ACC112 (cell line): ENCODE results near the gene EXPH5.
A peak's percentile ranks its signal among the peaks of the same experiment; 100 is the strongest.
"Not testable (repeated sequence)": the region's sequence is repeated elsewhere in the genome, so short reads cannot be mapped to it uniquely, and the experiment has no call there.

Experiments used
- H2AFZ ChIP-seq: fragments of 200-600 bp; sonication (generic); one replicate; pipeline ENCODE4 v1.6.0; 2017; ENCODE audit warnings: antibody characterized with exemption, low read length; ENCODE audit not compliant: unreplicated experiment
- H3K27ac ChIP-seq: fragments of 200-600 bp; sonication (generic); 2 replicates; pipeline ENCODE4 v1.5.1; 2014; ENCODE audit warnings: low read depth, mild to moderate bottlenecking, antibody characterized with exemption, low read length, moderate library complexity
- H3K27me3 ChIP-seq: fragments of 200-600 bp; sonication (generic); 2 replicates; pipeline ENCODE4 v1.6.1; 2014; ENCODE audit warnings: mild to moderate bottlenecking, antibody characterized with exemption, low read length, moderate library complexity, mixed read lengths; ENCODE audit not compliant: insufficient read depth
- H3K36me3 ChIP-seq: fragments of 200-600 bp; sonication (generic); 2 replicates; pipeline ENCODE4 v1.6.1; 2016; ENCODE audit warnings: mild to moderate bottlenecking, antibody characterized with exemption, low read length, moderate library complexity, mixed read lengths; ENCODE audit not compliant: insufficient read depth
- H3K4me1 ChIP-seq: fragments of 200-600 bp; sonication (generic); one replicate; pipeline ENCODE4 v1.6.1; 2016; ENCODE audit warnings: low read length, mixed read lengths; ENCODE audit not compliant: insufficient read depth, unreplicated experiment, control insufficient read depth
- H3K4me3 ChIP-seq: fragments of 200-600 bp; sonication (generic); 2 replicates; pipeline ENCODE4 v1.5.1; 2014; ENCODE audit warnings: mild to moderate bottlenecking, low read depth, low read length
- H3K79me2 ChIP-seq: fragments of 200-600 bp; sonication (generic); one replicate; pipeline ENCODE4 v1.6.0; 2016; ENCODE audit warnings: low read length; ENCODE audit not compliant: control insufficient read depth, unreplicated experiment, insufficient read depth

Gene EXPH5

DNA sequence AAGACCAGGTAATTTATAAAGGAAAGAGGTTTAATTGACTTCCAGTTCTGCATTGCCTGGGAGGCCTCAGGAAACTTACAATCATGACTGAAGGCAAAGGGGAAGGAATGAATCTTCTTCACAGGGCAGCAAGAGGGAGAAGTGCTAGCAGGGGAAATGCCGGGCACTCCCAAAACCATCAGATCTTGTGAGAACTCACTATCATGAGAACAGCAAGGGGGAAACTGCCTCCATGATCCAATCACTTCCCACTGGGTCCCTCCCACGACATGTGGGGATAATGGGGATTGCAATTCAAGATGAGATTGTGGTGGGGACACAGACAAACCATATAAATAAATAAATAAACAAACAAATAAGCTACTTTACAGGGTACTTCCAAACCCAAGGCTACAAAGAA is 28.8 kb upstream of the EXPH5 start:
- Histone ChIP-seq H3K79me2 (no peaks in the 10 kb centered on the region), H3K4me1 (peaks cover 2% of the 10 kb centered on the region), H2AFZ (no peak overlapping the region), H3K36me3 (no peaks in the 10 kb centered on the region), H3K4me3 (no peak overlapping the region), H3K27me3 (no peaks in the 10 kb centered on the region), H3K27ac (no peak overlapping the region)

DNA sequence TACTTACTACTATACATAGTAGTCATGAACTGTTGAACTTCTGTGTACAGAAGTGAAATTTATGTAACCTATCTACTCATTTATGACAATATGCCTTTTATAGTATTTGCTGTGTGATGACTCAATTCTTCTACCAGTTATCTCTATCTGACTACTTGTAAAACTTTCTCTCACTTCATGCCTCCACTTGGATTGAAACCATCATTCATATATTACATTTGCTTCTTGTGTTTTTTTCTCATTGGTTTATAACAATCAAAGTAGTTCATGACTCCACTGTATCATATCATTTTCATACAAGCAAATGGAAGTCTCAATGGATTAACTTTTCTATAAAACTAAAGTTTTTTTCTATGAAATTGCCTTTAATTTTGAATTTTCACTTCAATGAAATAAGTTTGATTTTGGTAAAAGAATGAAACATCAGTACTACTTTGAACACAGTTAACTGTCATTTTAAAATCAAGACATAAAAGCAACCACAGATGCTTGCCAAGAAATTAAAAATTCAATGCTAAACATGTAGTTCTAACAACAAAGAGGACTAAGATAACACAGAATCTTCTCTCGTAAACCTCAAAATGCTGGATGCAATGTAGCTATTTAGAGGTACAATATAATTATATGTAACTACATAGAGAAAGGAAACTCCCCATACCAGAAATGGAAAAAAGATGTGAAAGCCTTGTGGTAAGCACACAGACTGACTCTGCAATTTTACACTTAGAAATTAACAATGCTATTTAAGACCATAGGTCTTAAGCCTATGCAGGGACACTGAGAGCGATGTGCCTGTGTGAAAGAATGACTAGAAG is 27.6 kb upstream of the EXPH5 start:
- Histone ChIP-seq H3K27ac (no peak overlapping the region), H3K79me2 (no peaks in the 10 kb centered on the region), H3K27me3 (no peaks in the 10 kb centered on the region), H3K36me3 (no peaks in the 10 kb centered on the region), H3K4me1 (peaks cover 14% of the 10 kb centered on the region), H2AFZ (no peak overlapping the region), H3K4me3 (no peak overlapping the region)

DNA sequence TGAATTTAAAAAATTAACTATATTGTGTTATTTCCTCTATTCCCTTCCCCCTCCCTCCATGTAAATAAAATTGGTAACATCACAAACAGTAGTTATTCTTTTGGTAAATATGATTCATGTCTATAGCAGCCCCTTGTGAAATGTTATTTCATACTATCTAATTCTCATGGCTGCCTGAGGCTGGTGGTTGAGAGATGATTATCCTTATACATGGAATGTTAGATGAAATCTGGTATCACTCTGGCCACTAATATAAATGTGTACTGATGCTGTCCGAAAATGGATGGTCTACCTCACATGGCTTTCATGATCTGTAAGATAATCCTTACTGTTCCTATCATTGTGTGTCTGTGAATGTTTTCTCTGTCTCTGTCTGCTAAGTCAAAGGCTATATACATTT is 25.0 kb upstream of the EXPH5 start:
- H3K27me3 ChIP-seq: no peaks in the 10 kb centered on the region
- no peaks in the 10 kb centered on the region for H3K36me3 ChIP-seq
- no peak overlapping the region for H3K27ac ChIP-seq
- H3K79me2 ChIP-seq: no peaks in the 10 kb centered on the region
- no peak overlapping the region for H2AFZ ChIP-seq
- H3K4me3 ChIP-seq: no peak overlapping the region
- peaks cover 14% of the 10 kb centered on the region for H3K4me1 ChIP-seq

DNA sequence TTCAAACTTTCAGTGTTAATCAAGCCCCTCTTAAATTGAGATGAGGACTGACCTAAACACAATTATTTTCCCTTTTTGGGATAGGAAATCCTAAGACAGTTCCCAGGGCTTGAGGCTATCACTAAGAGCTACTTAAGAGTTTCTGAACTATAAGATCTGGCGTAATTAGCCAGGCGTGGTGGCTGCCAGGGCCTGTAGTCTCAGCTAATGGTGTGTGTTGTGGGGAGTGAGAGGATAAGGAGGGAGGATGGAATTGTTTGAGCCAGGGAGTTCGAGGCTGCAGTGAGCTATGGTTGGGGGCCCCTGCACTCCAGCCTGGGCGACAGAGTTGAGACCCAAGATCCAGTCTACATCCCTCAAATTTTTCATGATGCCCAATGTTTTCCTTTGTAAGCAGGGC is 23.5 kb upstream of the EXPH5 start:
- Histone ChIP-seq H3K27ac (peak overlapping the region; percentile 59), H3K79me2 (no peaks in the 10 kb centered on the region), H3K36me3 (no peaks in the 10 kb centered on the region), H3K4me3 (no peak overlapping the region), H3K4me1 (peaks cover 14% of the 10 kb centered on the region), H3K27me3 (no peaks in the 10 kb centered on the region), H2AFZ (no peak overlapping the region)

DNA sequence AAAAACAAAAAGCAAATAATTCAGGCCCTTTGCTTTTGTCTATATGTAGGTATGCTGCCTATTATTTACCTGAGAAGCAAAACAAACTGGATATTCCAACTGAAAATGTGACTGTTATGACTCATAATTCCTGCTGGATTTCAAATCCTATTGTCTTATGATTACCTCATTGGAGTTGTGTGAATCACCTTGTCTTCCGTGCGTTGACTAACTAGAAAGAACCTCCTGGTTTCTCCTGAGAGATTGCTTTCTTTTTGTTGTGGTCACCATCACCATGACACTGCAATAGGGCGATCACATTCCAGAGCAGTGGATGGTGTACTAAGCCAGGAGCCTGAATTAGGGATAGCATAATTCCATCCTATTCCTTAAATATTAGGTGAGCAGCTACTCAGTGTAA is 23.0 kb upstream of the EXPH5 start:
- Histone ChIP-seq H3K27me3 (no peaks in the 10 kb centered on the region), H3K79me2 (no peaks in the 10 kb centered on the region), H2AFZ (no peak overlapping the region), H3K36me3 (no peaks in the 10 kb centered on the region), H3K27ac (peak overlapping the region; percentile 59), H3K4me1 (peaks cover 14% of the 10 kb centered on the region), H3K4me3 (no peak overlapping the region)

DNA sequence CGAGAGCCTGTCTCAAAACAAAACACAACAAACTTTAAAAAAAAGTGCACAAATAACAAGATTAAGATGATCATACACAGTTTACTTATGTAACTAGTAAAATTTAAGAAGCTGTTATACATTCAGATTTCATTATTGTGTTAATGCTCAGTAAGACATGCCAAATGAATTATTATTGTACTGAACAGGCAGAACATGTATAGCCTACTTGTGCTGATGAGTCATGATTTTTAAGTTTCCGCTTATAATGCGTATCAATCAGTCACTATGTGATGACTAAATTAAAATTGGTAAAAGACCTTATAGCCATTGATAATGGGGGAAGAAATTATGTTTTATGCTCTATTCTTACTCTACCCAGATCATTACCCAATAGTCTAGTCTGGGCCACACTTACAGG is 20.5 kb upstream of the EXPH5 start:
- Histone ChIP-seq H3K36me3 (no peaks in the 10 kb centered on the region), H3K79me2 (no peaks in the 10 kb centered on the region), H3K27ac (no peak overlapping the region), H2AFZ (no peak overlapping the region), H3K4me1 (peaks cover 22% of the 10 kb centered on the region), H3K27me3 (no peaks in the 10 kb centered on the region), H3K4me3 (no peak overlapping the region)

DNA sequence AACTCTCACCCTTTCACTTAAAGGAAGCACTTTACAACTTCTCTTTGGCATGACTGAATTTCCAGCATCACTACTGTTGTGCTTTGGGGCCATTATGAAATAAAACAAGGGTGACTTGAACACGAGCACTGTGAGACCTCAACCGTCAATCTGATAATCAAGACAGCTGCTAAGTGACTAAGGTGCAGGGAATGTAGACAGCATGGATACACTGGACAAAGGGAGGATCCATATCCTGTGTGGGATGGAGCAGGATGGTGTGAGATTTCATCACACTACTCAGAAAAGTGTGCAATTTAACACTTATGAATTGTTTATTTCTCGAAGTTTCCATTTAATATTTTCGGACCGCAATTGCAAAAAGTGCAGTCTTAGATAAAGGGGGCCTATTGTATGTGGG is 16.1 kb upstream of the EXPH5 start:
- H3K4me3 ChIP-seq: no peak overlapping the region
- no peaks in the 10 kb centered on the region for H3K27me3 ChIP-seq
- no peaks in the 10 kb centered on the region for H3K79me2 ChIP-seq
- H3K36me3 ChIP-seq: no peaks in the 10 kb centered on the region
- peaks cover 8% of the 10 kb centered on the region for H3K4me1 ChIP-seq
- no peak overlapping the region for H3K27ac ChIP-seq
- H2AFZ ChIP-seq: peak overlapping the region; percentile 55

DNA sequence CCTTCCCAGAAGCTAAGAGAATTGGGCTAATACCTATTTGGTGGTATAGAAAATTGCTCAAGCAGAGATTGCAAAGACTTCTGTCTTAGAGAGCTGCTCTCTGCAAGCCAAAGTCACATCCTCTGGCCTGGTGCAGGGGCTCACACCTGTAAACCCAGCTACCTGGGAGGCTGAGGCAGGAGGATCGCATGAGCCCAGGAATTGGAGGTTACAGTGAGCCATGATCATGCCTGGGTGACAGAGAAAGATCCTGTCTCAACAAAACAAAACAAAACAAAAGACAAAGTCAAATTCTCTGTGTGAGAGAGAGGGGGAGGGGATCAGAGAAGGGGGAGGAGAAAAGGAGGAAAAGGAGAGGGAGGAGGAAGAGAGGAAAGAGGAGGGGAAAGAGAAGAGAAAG is 15.0 kb upstream of the EXPH5 start:
- H3K27ac ChIP-seq: no peak overlapping the region
- no peaks in the 10 kb centered on the region for H3K36me3 ChIP-seq
- H3K4me3 ChIP-seq: no peak overlapping the region
- H3K27me3 ChIP-seq: no peaks in the 10 kb centered on the region
- H3K79me2 ChIP-seq: no peaks in the 10 kb centered on the region
- H2AFZ ChIP-seq: no peak overlapping the region
- peaks cover 8% of the 10 kb centered on the region for H3K4me1 ChIP-seq

DNA sequence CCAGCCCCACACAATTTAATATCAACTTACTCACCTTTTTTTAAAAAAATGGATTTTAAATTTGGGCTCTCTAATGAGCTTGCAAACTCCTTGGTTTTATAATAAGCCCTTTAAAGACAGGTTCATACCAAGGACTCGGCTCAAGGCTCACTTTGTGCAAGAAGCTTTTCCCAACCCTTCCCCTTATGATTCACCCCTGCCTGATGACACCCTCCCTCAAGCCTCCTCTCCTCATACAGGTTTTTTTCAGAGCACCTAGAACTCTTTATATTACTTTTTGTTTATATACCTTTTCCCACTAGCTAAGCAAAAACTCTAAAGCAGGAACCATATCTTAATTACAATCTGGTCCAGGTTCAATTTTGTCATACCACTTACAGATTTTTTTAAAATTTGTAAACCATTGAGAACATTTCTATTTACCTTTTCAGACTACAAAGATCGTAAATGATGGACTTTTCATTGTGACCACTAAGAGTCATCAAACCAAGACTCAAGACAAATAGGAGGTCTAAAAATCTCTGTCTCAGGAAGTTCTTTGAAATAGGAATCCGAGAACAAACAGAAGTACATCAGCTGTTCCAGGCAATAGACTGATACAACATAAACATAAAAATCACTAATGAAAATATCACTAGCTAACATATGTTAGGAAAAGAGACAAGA is 13.1 kb upstream of the EXPH5 start:
- no peaks in the 10 kb centered on the region for H3K79me2 ChIP-seq
- H2AFZ ChIP-seq: no peak overlapping the region
- peaks cover 8% of the 10 kb centered on the region for H3K4me1 ChIP-seq
- H3K4me3 ChIP-seq: no peak overlapping the region
- no peak overlapping the region for H3K27ac ChIP-seq
- no peaks in the 10 kb centered on the region for H3K27me3 ChIP-seq
- no peaks in the 10 kb centered on the region for H3K36me3 ChIP-seq

DNA sequence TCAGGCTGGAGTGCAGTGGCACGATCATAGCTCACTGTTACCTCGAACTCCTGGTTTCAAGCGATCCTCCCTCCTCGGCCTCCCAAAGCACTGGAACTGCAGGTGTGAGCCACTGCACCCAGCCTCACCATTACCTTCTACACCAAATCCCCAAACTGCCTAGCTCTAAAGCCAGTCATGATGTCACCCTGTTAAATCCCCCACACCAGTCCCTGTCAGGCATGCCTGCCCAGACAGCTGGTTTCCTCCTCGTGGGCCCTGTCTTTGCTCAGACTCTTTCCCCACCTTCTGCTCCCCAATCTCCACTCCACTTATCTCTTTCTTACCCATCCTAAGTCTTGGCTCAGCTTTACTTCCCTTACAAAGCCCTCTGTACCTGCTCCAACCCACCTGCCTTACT is 12.5 kb upstream of the EXPH5 start:
- no peak overlapping the region for H2AFZ ChIP-seq
- H3K4me1 ChIP-seq: peaks cover 8% of the 10 kb centered on the region
- no peak overlapping the region for H3K27ac ChIP-seq
- no peaks in the 10 kb centered on the region for H3K36me3 ChIP-seq
- H3K4me3 ChIP-seq: no peak overlapping the region
- no peaks in the 10 kb centered on the region for H3K79me2 ChIP-seq
- H3K27me3 ChIP-seq: no peaks in the 10 kb centered on the region

DNA sequence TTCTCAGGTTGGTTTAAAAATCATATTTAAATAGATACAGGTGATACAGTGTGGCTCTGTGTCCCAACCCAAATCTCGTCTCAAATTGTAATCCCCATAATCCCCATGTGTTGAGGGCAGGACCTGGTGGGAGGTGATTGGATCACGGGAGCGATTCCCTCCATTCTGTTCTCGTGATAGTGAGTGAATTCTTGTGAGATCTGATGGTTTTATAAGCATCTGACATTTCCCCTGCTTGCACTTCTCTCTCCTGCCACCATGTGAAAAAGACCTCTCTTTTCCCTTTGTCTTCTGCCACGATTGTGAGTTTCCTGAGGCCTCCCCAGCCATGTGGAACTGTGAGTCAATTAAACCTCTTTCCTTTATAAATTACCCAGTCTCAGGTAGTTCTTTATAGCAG is 9.2 kb upstream of the EXPH5 start:
- H3K27me3 ChIP-seq, H3K4me3 ChIP-seq, H3K4me1 ChIP-seq, H3K27ac ChIP-seq, H2AFZ ChIP-seq, H3K36me3 ChIP-seq, H3K79me2 ChIP-seq: not testable (repeated sequence)
